AG09319 (cell line): ENCODE measurements around the gene CYP4V2.

Experiments
- DNase-seq: peaks from one replicate; pipeline ENCODE4 v3.0.0-alpha.2; 2010; ENCODE audit warnings: low read depth; ENCODE audit errors: extremely low read depth
- TF ChIP-seq, protein P1 (sequence below): IDR thresholded peaks from 2 replicates; pipeline ENCODE4 v1.5.1; 2011; ENCODE audit warnings: low read depth, mild to moderate bottlenecking, inconsistent platforms, low read length, moderate library complexity

CYP4V2 gene

DNA sequence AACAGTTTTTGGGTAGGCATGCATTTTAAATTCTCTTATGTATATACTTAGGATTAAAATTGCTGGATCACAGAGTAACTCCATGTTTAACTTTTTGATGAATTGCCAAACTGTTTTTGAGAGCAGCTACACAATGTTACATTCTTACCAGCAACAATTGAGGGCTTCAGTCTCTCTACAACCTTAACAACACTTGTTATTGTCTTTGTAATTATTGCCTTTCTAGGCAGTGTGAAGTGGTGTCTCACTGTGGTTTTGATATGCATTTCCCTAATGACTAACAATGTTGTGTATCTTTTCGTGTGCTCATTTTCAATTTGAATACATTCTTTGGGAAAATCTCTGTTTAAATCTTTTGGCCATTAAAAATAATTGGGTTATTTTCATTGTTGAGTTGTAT is 57.3 kb downstream of the CYP4V2 start:
- TF ChIP-seq, protein P1, sequence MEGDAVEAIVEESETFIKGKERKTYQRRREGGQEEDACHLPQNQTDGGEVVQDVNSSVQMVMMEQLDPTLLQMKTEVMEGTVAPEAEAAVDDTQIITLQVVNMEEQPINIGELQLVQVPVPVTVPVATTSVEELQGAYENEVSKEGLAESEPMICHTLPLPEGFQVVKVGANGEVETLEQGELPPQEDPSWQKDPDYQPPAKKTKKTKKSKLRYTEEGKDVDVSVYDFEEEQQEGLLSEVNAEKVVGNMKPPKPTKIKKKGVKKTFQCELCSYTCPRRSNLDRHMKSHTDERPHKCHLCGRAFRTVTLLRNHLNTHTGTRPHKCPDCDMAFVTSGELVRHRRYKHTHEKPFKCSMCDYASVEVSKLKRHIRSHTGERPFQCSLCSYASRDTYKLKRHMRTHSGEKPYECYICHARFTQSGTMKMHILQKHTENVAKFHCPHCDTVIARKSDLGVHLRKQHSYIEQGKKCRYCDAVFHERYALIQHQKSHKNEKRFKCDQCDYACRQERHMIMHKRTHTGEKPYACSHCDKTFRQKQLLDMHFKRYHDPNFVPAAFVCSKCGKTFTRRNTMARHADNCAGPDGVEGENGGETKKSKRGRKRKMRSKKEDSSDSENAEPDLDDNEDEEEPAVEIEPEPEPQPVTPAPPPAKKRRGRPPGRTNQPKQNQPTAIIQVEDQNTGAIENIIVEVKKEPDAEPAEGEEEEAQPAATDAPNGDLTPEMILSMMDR: no peak
- DNase-seq: no peak

DNA sequence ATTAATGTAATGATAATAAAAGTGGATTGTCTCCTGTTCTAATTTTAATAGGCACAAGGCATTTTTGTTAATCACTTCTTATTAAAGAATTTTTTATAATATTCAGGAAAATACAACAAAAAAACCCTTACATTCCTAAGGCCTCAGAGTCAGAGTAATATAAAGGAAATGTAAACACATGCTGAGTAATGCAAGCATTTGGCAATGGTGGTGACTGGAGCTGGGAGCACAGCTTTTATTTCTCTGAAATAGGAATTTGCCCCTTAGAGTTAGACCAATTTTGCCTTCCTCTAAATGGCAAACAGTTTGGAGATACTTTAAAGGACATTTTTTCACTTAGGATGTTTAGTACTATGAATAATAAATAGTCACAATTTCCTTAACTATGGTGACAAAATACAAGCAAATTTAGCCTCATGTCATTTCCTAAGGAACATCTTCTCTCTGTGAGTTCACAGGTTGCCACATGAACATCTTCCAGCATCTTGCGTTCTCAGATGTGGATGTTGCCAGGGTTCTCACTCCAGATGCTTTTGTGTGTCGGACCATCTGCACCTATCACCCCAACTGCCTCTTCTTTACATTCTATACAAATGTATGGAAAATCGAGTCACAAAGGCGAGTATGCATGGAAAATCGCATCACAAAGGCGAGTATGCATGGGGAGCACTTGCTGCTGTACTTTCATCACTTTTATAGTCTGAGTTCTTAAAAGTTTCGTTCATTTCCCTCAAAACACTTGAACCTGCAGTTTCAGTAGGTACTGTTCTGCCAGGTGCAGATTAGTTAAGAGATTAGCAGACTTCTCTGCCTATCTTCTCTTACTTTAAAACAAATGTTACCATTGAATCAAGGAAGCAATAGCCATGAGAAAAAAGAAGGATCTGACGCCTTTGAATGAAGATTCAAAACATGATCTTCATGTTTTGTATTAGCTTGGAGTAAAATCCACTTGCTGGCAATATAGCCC is 58.7 kb downstream of the CYP4V2 start:
- DNase-seq: no peak
- TF ChIP-seq, protein P1: no peak

DNA sequence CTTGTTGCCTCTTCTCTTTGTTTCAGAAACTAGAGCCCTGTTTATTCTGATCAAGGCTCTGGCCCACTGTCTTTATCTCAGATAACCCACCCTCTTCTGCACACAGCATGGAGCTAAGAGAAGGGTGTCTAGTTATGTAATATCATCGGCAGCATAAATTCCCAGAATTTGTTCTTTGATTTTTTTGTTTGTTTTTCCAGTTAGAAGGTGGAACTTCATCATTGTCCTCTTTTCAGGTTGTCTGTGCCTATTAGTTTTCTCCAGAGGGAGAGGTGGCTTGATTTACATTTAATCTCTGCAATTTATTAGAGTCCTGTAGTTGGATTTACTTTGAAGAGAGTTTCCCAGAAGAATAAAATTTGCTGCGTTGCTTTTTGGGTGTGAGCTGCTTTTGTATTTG is 59.4 kb downstream of the CYP4V2 start:
- TF ChIP-seq, protein P1: no peak
- DNase-seq: no peak

DNA sequence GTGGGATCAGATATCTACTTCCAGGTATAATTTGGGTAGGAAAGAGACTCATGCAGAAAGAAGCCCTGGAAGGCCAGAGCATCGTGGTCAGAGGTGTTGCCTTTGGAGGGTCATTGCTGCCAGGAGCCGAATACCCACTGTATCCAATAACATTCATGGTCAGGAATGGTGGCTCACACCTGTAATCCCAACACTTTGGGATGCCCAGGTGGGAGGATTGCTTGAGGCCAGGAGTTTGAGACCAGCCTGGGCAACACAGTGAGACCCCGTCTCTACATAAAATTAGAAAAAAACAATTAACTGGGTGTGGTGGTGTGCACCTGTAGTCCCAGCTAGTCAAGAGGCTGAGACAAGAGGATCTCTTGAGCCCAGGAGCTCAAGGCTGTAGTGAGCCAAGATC is 63.8 kb downstream of the CYP4V2 start:
- TF ChIP-seq, protein P1: no peak
- no peak for DNase-seq

DNA sequence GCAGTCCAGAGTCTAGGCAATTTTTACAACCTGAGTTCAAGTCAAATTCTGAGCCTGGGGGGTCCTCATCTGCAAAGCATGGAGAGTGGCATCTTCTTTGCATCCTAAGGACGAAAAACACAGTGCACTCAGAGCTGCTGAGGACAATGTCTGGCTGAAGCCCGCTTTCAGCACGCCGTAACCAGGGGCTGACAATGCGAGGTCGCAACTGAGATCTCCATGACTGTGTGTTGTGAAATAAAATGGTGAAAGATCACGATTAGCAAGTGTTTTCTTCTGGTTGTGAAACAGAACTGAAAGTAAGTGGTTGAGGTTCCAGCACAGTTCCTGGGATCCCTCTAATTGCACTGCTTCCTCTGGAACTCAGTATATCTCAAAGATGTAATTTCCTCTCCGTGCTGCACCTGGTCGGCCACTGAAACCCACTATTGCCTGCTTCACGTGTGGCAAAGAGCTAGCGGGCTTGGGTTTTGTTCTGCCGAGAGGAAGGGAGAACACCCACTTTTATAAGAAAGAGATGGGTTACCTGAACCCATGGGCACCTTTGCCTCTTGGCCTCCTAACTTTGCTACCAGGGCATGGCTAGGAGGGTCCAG is 66.9 kb downstream of the CYP4V2 start:
- TF ChIP-seq, protein P1: no peak
- DNase-seq: no peak

DNA sequence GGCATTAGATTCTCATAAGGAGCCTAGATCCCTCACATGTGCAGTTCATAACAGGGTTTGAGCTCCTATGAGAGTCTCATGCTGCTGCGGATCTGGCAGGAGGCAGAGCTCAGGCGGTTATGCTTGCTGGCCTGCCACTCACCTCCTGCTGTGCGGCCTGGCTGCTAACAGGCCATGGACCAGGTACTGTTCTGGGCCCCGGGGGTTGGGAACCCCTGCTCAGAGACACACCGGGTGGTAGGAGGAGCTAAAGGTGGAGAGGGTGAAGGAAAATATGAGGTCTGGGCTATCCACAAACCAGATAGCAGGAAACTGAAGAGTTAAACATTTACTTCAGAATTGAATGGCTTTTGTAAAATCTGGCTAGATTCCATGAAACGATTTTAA is 68.7 kb downstream of the CYP4V2 start:
- TF ChIP-seq, protein P1: no peak

More for the DNA sequence above, 68.7 kb downstream of the CYP4V2 start:
- no peak for DNase-seq
